IMR-90 (cell line): ENCODE data around the gene GNAS-AS1. TPM values are rescaled to one million over a fixed set of nuclear protein-coding genes. Genes with fewer than 3 reads are reported as not detected.

Experiments used
- ATAC-seq: fragments of 200-7000 bp; cut with Tn5 transposase; 2 replicates; pipeline ENCODE4 v1.9.1; 2020; ENCODE audit warnings: low read depth, mild to moderate bottlenecking, moderate library complexity
- BruUV-seq: library from RNA; stranded (reverse); fragments of 400-500 nt; replicated peaks from 2 replicates; lab custom pipeline; 2021; lab: Mats Ljungman, UMichigan
- CTCF ChIA-PET: fragments of 300-600 bp; formaldehyde crosslinking; extraction: SDS; loops from one replicate; lab custom pipeline; 2021; ENCODE audit warnings: antibody characterized with exemption; lab: Yijun Ruan, JAX
- POLR2A ChIA-PET: fragments of 300-600 bp; sonication (Branson Sonifier 250); formaldehyde crosslinking; loops from one replicate; lab custom pipeline; 2022; ENCODE audit warnings: antibody characterized with exemption; ENCODE audit not compliant: unreplicated experiment; lab: Charles Lee
- DNase-seq: peaks from one replicate; pipeline ENCODE4 v3.0.0; 2013
- H2AFZ ChIP-seq: replicated peaks from 2 replicates; pipeline ENCODE3; 2013; ENCODE audit warnings: low read length, mild to moderate bottlenecking; ENCODE audit not compliant: poor library complexity
- H2AK5ac ChIP-seq: 2 replicates; pipeline ENCODE4 v1.6.1; 2013; ENCODE audit warnings: low read depth, low read length, inconsistent platforms
- H2AK9ac ChIP-seq: replicated peaks from 2 replicates; pipeline ENCODE3; 2013; ENCODE audit warnings: mild to moderate bottlenecking, low read depth, low read length, moderate library complexity; ENCODE audit not compliant: poor library complexity
- H2BK120ac ChIP-seq: 2 replicates; pipeline ENCODE4 v1.6.1; 2013; ENCODE audit warnings: low read depth, low read length, inconsistent platforms
- H2BK15ac ChIP-seq: 3 replicates; pipeline ENCODE4 v1.6.1; 2013; ENCODE audit warnings: low read depth, low read length, inconsistent platforms
- H2BK20ac ChIP-seq: 2 replicates; pipeline ENCODE4 v1.6.1; 2013; ENCODE audit warnings: low read depth, mild to moderate bottlenecking, inconsistent platforms, low read length, moderate library complexity
- H2BK5ac ChIP-seq: 2 replicates; pipeline ENCODE4 v1.6.1; 2013; ENCODE audit warnings: mild to moderate bottlenecking, low read depth, low read length, inconsistent platforms; ENCODE audit not compliant: poor library complexity, severe bottlenecking
- H3K14ac ChIP-seq: replicated peaks from 2 replicates; pipeline ENCODE4 v1.6.1; 2013; ENCODE audit warnings: low read depth, low read length, inconsistent platforms
- H3K18ac ChIP-seq: 2 replicates; pipeline ENCODE4 v1.6.1; 2013; ENCODE audit warnings: low read depth, low read length, control low read depth
- H3K23ac ChIP-seq: 2 replicates; pipeline ENCODE4 v1.6.1; 2013; ENCODE audit warnings: low read depth, low read length, inconsistent platforms
- H3K27ac ChIP-seq: 2 replicates; pipeline ENCODE4 v1.5.1; 2013; ENCODE audit warnings: mild to moderate bottlenecking, control low read depth, low read length; ENCODE audit not compliant: insufficient read depth
- H3K27me3 ChIP-seq: 2 replicates; pipeline ENCODE4 v1.6.1; 2013; ENCODE audit warnings: low read length; ENCODE audit not compliant: control insufficient read depth, insufficient read depth
- H3K36me3 ChIP-seq: 2 replicates; pipeline ENCODE4 v1.6.1; 2013; ENCODE audit warnings: low read length, mixed read lengths; ENCODE audit not compliant: control insufficient read depth, insufficient read depth
- H3K4ac ChIP-seq: 2 replicates; pipeline ENCODE4 v1.6.1; 2013; ENCODE audit warnings: low read depth, low read length, inconsistent platforms
- H3K4me1 ChIP-seq: 2 replicates; pipeline ENCODE4 v1.6.1; 2013; ENCODE audit warnings: low read length, mixed read lengths; ENCODE audit not compliant: control insufficient read depth, insufficient read depth
- H3K4me2 ChIP-seq: 2 replicates; pipeline ENCODE4 v1.6.1; 2013; ENCODE audit warnings: low read depth, mild to moderate bottlenecking, control low read depth, low read length, moderate library complexity
- H3K4me3 ChIP-seq: 2 replicates; pipeline ENCODE4 v1.5.1; 2013; ENCODE audit warnings: low read depth, mild to moderate bottlenecking, control low read depth, low read length, moderate library complexity; ENCODE audit not compliant: insufficient read depth
- H3K56ac ChIP-seq: 2 replicates; pipeline ENCODE4 v1.6.1; 2013; ENCODE audit warnings: low read length, inconsistent platforms; ENCODE audit not compliant: insufficient read depth; ENCODE audit errors: extremely low read depth
- H3K79me1 ChIP-seq, 2 experiments: 2 replicates each; pipeline ENCODE4 v1.6.1; 2013; ENCODE audit warnings: low read length in 2 of 2, inconsistent platforms in 1 of 2, low read depth in 1 of 2
- H3K9ac ChIP-seq: 2 replicates; pipeline ENCODE4 v1.6.1; 2013; ENCODE audit warnings: low read depth, low read length, control low read depth
- H3K9me1 ChIP-seq: 2 replicates; pipeline ENCODE4 v1.6.1; 2013; ENCODE audit warnings: low read length, inconsistent platforms; ENCODE audit not compliant: insufficient read depth
- H3K9me3 ChIP-seq: 2 replicates; pipeline ENCODE4 v1.6.1; 2013; ENCODE audit warnings: low read length; ENCODE audit not compliant: control insufficient read depth, insufficient read depth
- H4K20me1 ChIP-seq: 2 replicates; pipeline ENCODE4 v1.6.1; 2013; ENCODE audit warnings: low read length, inconsistent platforms; ENCODE audit not compliant: insufficient read depth
- H4K5ac ChIP-seq: 2 replicates; pipeline ENCODE4 v1.6.1; 2013; ENCODE audit warnings: mild to moderate bottlenecking, low read depth, low read length, control low read depth
- H4K8ac ChIP-seq, 2 experiments: 2 replicates each; pipeline ENCODE4 v1.6.1; 2013; ENCODE audit warnings: low read depth in 2 of 2, low read length in 2 of 2, control low read depth in 1 of 2, inconsistent platforms in 1 of 2
- H4K91ac ChIP-seq: 2 replicates; pipeline ENCODE4 v1.6.1; 2013; ENCODE audit warnings: low read depth, low read length, inconsistent platforms; ENCODE audit not compliant: insufficient read depth
- BHLHE40 ChIP-seq: fragments of 150-350 bp; IDR thresholded peaks from 2 replicates; pipeline ENCODE4 v1.6.1; 2016; ENCODE audit warnings: mild to moderate bottlenecking, low read depth, low read length
- CEBPB ChIP-seq: IDR thresholded peaks from 2 replicates; pipeline ENCODE4 v1.6.1; 2012; ENCODE audit warnings: low read depth, low read length, improper control_type of control experiment
- CHD1 ChIP-seq: IDR thresholded peaks from 2 replicates; pipeline ENCODE4 v1.6.1; 2012; ENCODE audit warnings: low read depth, low read length, improper control_type of control experiment
- CTCF ChIP-seq: conservative IDR thresholded peaks from 2 replicates; pipeline ENCODE4 v1.5.1; 2012; ENCODE audit warnings: mild to moderate bottlenecking, low read depth, low read length, improper control_type of control experiment
- ELK1 ChIP-seq: fragments of 150-350 bp; IDR thresholded peaks from 2 replicates; pipeline ENCODE4 v1.6.1; 2016; ENCODE audit warnings: low read depth, mild to moderate bottlenecking, low read length, moderate library complexity, borderline replicate concordance
- FOS ChIP-seq: fragments of 150-350 bp; IDR thresholded peaks from 2 replicates; pipeline ENCODE4 v1.6.1; 2016; ENCODE audit warnings: low read depth, low read length
- MAFK ChIP-seq: IDR thresholded peaks from 2 replicates; pipeline ENCODE4 v1.6.1; 2012; ENCODE audit warnings: low read depth, low read length, improper control_type of control experiment
- MAZ ChIP-seq: IDR thresholded peaks from 2 replicates; pipeline ENCODE4 v1.6.1; 2012; ENCODE audit warnings: low read depth, mild to moderate bottlenecking, low read length, improper control_type of control experiment, moderate library complexity, borderline replicate concordance
- MXI1 ChIP-seq: IDR thresholded peaks from 2 replicates; pipeline ENCODE4 v1.6.1; 2012; ENCODE audit warnings: low read depth, mild to moderate bottlenecking, low read length, moderate library complexity, borderline replicate concordance
- NFE2L2 ChIP-seq: fragments of 150-350 bp; IDR thresholded peaks from 2 replicates; pipeline ENCODE4 v1.6.1; 2016; ENCODE audit warnings: low read depth, mild to moderate bottlenecking, low read length
- POLR2A ChIP-seq: IDR thresholded peaks from 2 replicates; pipeline ENCODE4 v1.6.1; 2012; ENCODE audit warnings: mild to moderate bottlenecking, low read depth, low read length
- RAD21 ChIP-seq: IDR thresholded peaks from 2 replicates; pipeline ENCODE4 v1.6.1; 2012; ENCODE audit warnings: low read length, improper control_type of control experiment
- RCOR1 ChIP-seq: IDR thresholded peaks from 2 replicates; pipeline ENCODE4 v1.6.1; 2012; ENCODE audit warnings: mild to moderate bottlenecking, low read length, improper control_type of control experiment; ENCODE audit not compliant: insufficient replicate concordance
- RFX5 ChIP-seq: IDR thresholded peaks from 2 replicates; pipeline ENCODE4 v1.8.0; 2012; ENCODE audit warnings: low read depth, mild to moderate bottlenecking, low read length, moderate library complexity
- SMC3 ChIP-seq: fragments of 150-350 bp; IDR thresholded peaks from 2 replicates; pipeline ENCODE4 v1.6.1; 2016; ENCODE audit warnings: low read depth, mild to moderate bottlenecking, antibody characterized with exemption, low read length, moderate library complexity
- USF2 ChIP-seq: fragments of 150-350 bp; IDR thresholded peaks from 2 replicates; pipeline ENCODE4 v1.6.1; 2017; ENCODE audit warnings: mild to moderate bottlenecking, antibody characterized with exemption, low read length, low read depth
- WGBS, 2 experiments: methylation state at CpG; one replicate each; pipeline versions ENCODE4 v1.1.5 to v1.1.7; 2013; ENCODE audit warnings: missing lambda C conversion rate in 2 of 2; ENCODE audit not compliant: insufficient read length in 1 of 2; ENCODE audit errors: extremely low coverage in 2 of 2; 5-methylcytosine and 5-hydroxymethylcytosine counted together
- dilution Hi-C: fragments of 300-500 bp; cut with HindIII; formaldehyde crosslinking; loops from one replicate; pipeline ENCODE4 v1.14.3; 2018; ENCODE audit warnings: low sequenced_read_pairs; ENCODE audit not compliant: unreplicated experiment
- in situ Hi-C: fragments of 300-500 bp; cut with MboI; formaldehyde crosslinking; loops from 3 replicates; pipeline ENCODE4 v1.14.3; 2019; ENCODE audit warnings: low sequenced_read_pairs, inconsistent platforms, mixed read lengths
- intact Hi-C: fragments of 100-400 bp; cut with micrococcal nuclease; formaldehyde crosslinking; loops from 2 replicates; pipeline ENCODE4 v1.10.0; 2022
- polyA plus RNA-seq, 3 experiments: library from polyadenylated mRNA; depleted of rRNA; stranded (reverse); fragments of >200 nt; gene quantifications; 2 replicates each; pipeline ENCODE4 v1.2.3, GENCODE V29; 2012; ENCODE audit warnings: low replicate concordance in 1 of 3
- total RNA-seq: library from RNA; depleted of rRNA; stranded (reverse); fragments of >200 nt; gene quantifications from 2 replicates; pipeline ENCODE4 v1.2.3, GENCODE V29; 2012

GNAS-AS1 gene
- total and polyA plus RNA-seq, 2 of the 4 experiments (the other 2 are of a cell fraction) = 0.54 to 0.60 TPM

- no peak overlapping the region for H3K23ac ChIP-seq
- H4K20me1 ChIP-seq = no peaks in the 10 kb centered on the region
- H3K4me2 ChIP-seq = no peak overlapping the region
- H2BK120ac ChIP-seq = no peak overlapping the region
- H3K27ac ChIP-seq = no peak overlapping the region
- peaks cover 68% of the 10 kb centered on the region for H3K27me3 ChIP-seq
- H3K4me1 ChIP-seq = no peaks in the 10 kb centered on the region
- WGBS, 2 experiments = 36% methylated on average over 12 of the region's 12 CpGs; no CpG with 5 or more reads in 1 of the 2 experiments
- intact Hi-C loops (no loop called here), dilution Hi-C loops (no loop called here), in situ Hi-C loops (no loop called here)
- DNase-seq = no peak
- H2BK15ac ChIP-seq = no peak overlapping the region
- H3K18ac ChIP-seq = no peak overlapping the region
- TF ChIP-seq SMC3 (no peak), BHLHE40 (no peak), ELK1 (no peak), RAD21 (no peak), USF2 (no peak), POLR2A (no peak), CEBPB (no peak), CTCF (no peak), MAFK (no peak), MXI1 (no peak), FOS (no peak), RFX5 (no peak), RCOR1 (no peak), NFE2L2 (no peak), MAZ (no peak), CHD1 (no peak)
- BruUV-seq = no TSS peak
- H3K36me3 ChIP-seq = no peaks in the 10 kb centered on the region
- no peak for ATAC-seq
- H3K9me3 ChIP-seq = no peaks in the 10 kb centered on the region; the same call in 1 of the 2 replicates
- no peak overlapping the region for H2BK20ac ChIP-seq
- no peak overlapping the region for H3K14ac ChIP-seq
- H4K91ac ChIP-seq = no peak overlapping the region
- no peak overlapping the region for H3K9ac ChIP-seq
- H3K56ac ChIP-seq = no peak overlapping the region
- H2AK9ac ChIP-seq = no peak overlapping the region
- no peak overlapping the region for H2AK5ac ChIP-seq
- H3K4me3 ChIP-seq = no peak overlapping the region
- no peaks in the 10 kb centered on the region for H3K79me1 ChIP-seq
- no peak overlapping the region for H4K8ac ChIP-seq
- POLR2A ChIA-PET = no interaction called here
- H4K5ac ChIP-seq = no peak overlapping the region
- no peak overlapping the region for H2AFZ ChIP-seq
- no peak overlapping the region for H3K4ac ChIP-seq
- no peaks in the 10 kb centered on the region; the same call in 1 of the 2 replicates for H3K9me1 ChIP-seq
- H2BK5ac ChIP-seq = no peak overlapping the region
- CTCF ChIA-PET = interaction anchor here (1.2 kb wide), 1 partner anchor 10 kb away, joined by 3 read pairs; no protein-coding TSS in a partner anchor
Observed at GRCh38 chr20:58783511-58784011, 67.1 kb downstream of the GNAS-AS1 start.
